Fibroblast of mammary gland (primary cell): Measurements from ENCODE around the gene NMT1.
A peak's percentile ranks its signal among the peaks of the same experiment; 100 is the strongest.

ENCODE experiments used
- DNase-seq: peaks from one replicate; pipeline ENCODE4 v3.0.0-alpha.2; 2010; ENCODE audit warnings: low read depth
- H3K4me3 ChIP-seq: 2 replicates; pipeline ENCODE4 v1.5.1; 2011; ENCODE audit warnings: low read depth, mild to moderate bottlenecking, low read length, moderate library complexity; ENCODE audit not compliant: control insufficient read depth
- CTCF ChIP-seq: conservative IDR thresholded peaks from 2 replicates; pipeline ENCODE4 v1.5.1; 2011; ENCODE audit warnings: low read depth, low read length, inconsistent platforms; ENCODE audit not compliant: control insufficient read depth, insufficient read depth

Gene NMT1

GRCh38 chr17:45063198-45063597, 2.1 kb downstream of the NMT1 start:
- no peak for DNase-seq
- no peak overlapping the region for H3K4me3 ChIP-seq

GRCh38 chr17:45067637-45068036, 6.5 kb downstream of the NMT1 start:
- TF ChIP-seq CTCF: no peak
- DNase-seq: no peak
- no peak overlapping the region for H3K4me3 ChIP-seq

More at GRCh38 chr17:45063198-45063597, 2.1 kb downstream of the NMT1 start:
- no peak for TF ChIP-seq CTCF

GRCh38 chr17:45070001-45070400, 8.9 kb downstream of the NMT1 start:
- H3K4me3 ChIP-seq: no peak overlapping the region
- DNase-seq: no peak
- TF ChIP-seq CTCF: no peak

DNA sequence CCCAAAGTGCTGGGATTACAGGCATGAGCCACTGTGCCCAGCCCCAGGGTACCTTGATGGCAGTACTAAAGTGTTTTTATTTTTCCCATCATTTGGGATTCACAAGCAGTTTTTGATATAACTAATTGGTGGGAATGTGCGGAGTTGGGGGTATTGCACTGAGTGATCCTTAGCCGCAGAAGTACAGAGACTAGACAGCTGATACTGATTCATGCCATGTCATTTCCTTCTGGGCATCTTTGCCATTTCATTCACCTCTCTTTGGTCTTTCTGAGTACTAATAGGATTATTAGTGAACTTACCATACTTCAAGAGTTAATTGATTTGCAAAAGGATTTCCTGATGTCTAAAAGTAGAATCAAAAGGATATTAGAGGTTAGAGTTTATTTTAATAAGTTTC, 9.7 kb downstream of the NMT1 start:
- no peak for DNase-seq
- no peak overlapping the region for H3K4me3 ChIP-seq
- TF ChIP-seq CTCF: no peak

- DNase-seq: peak; percentile 91
- TF ChIP-seq CTCF: no peak
- H3K4me3 ChIP-seq: no peak overlapping the region
Measured at GRCh38 chr17:45073414-45074070, 12.4 kb downstream of the NMT1 start.

DNA sequence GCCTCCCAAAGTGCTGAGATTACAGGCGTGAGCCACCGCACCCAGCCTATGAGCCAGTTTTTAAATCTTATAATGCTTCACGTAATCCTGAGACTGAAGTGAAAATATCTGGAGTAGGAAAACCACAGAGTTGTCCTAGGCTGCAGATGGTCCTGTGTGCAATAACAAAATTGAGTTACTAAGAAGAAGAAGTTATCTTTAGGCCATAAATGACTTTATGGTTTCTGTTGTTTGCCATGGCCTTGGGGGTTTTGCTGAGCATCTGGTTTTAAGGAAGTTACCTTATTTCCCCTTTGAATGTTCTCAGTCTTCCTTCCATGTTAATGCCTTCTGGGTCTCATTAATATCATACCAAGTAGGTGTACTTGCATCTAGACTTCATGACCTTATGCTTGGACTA, 16.5 kb downstream of the NMT1 start:
- TF ChIP-seq CTCF: no peak
- no peak for DNase-seq
- H3K4me3 ChIP-seq: no peak overlapping the region
